ENCODE measurements around the gene AP2A1.

AP2A1 gene

DNA sequence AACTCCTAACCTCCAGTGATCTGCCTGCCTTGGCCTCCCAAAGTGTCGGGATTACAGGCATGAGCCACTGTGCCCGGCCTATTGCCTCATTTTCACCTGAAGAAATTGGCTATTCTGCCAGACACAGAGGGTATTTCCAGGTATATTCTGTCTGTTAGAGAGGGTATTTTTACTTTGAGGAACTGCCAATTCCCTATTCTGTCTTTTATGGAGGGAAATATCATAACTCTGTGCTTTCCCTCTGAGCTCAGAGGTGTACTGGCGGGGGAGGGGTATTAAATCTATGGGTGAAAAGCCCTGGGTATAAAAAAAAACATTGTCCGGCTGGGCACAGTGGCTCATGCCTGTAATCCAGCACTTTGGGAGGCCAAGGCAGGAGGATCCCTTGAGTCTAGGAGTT lies 28.5 kb upstream of the AP2A1 start:
- TF ChIP-seq RAD21 (IDR thresholded peaks at IDR 0.05; ENCODE audit: low read depth) (no peak), TEAD4 (IDR thresholded peaks at IDR 0.05) (no peak), CEBPB (IDR thresholded peaks at IDR 0.05) (no peak), CREB1 (IDR thresholded peaks at IDR 0.05; ENCODE audit: low read depth) (no peak), TAF1 (IDR thresholded peaks at IDR 0.05; ENCODE audit: low read depth) (no peak), NFIC (IDR thresholded peaks at IDR 0.05) (no peak), EGR1 (IDR thresholded peaks at IDR 0.05) (no peak), EP300 (IDR thresholded peaks at IDR 0.05; ENCODE audit: borderline replicate concordance) (no peak), TCF12 (IDR thresholded peaks at IDR 0.05; ENCODE audit: low read depth) (no peak), FOXM1 (IDR thresholded peaks at IDR 0.05; ENCODE audit: borderline replicate concordance, low read depth) (no peak), ZBTB7A (IDR thresholded peaks at IDR 0.05; ENCODE audit: low read depth) (no peak), YY1 (IDR thresholded peaks at IDR 0.05; ENCODE audit: low read depth) (no peak)
- TF ChIP-seq, protein P1, sequence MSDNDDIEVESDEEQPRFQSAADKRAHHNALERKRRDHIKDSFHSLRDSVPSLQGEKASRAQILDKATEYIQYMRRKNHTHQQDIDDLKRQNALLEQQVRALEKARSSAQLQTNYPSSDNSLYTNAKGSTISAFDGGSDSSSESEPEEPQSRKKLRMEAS (IDR thresholded peaks at IDR 0.05): no peak
- TF ChIP-seq, protein P2, sequence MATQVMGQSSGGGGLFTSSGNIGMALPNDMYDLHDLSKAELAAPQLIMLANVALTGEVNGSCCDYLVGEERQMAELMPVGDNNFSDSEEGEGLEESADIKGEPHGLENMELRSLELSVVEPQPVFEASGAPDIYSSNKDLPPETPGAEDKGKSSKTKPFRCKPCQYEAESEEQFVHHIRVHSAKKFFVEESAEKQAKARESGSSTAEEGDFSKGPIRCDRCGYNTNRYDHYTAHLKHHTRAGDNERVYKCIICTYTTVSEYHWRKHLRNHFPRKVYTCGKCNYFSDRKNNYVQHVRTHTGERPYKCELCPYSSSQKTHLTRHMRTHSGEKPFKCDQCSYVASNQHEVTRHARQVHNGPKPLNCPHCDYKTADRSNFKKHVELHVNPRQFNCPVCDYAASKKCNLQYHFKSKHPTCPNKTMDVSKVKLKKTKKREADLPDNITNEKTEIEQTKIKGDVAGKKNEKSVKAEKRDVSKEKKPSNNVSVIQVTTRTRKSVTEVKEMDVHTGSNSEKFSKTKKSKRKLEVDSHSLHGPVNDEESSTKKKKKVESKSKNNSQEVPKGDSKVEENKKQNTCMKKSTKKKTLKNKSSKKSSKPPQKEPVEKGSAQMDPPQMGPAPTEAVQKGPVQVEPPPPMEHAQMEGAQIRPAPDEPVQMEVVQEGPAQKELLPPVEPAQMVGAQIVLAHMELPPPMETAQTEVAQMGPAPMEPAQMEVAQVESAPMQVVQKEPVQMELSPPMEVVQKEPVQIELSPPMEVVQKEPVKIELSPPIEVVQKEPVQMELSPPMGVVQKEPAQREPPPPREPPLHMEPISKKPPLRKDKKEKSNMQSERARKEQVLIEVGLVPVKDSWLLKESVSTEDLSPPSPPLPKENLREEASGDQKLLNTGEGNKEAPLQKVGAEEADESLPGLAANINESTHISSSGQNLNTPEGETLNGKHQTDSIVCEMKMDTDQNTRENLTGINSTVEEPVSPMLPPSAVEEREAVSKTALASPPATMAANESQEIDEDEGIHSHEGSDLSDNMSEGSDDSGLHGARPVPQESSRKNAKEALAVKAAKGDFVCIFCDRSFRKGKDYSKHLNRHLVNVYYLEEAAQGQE (IDR thresholded peaks at IDR 0.05; ENCODE audit: low read depth): no peak
- TF ChIP-seq, protein P3, sequence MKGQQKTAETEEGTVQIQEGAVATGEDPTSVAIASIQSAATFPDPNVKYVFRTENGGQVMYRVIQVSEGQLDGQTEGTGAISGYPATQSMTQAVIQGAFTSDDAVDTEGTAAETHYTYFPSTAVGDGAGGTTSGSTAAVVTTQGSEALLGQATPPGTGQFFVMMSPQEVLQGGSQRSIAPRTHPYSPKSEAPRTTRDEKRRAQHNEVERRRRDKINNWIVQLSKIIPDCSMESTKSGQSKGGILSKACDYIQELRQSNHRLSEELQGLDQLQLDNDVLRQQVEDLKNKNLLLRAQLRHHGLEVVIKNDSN (IDR thresholded peaks at IDR 0.05): no peak

DNA sequence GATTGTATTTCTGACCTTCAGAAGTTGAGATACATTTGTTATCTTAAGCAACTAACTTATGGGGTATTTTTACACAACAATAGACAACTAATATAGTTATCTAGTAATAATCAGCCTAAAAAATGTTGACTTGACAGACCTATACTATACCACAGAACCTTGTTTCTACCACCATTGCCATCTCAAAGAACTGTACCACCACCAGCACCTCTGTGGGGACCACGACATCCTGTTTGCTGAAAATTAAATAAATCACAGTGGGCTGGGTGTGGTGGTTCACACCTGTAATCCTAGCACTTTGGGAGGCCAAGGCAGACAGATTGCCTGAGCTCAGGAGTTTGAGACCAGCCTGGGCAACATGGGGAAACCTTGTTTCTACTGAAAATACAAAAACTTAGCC lies 27.7 kb upstream of the AP2A1 start:
- TF ChIP-seq CEBPB (IDR thresholded peaks at IDR 0.05): no peak
- no peak for TF ChIP-seq NFIC (IDR thresholded peaks at IDR 0.05)
- TF ChIP-seq TCF12 (IDR thresholded peaks at IDR 0.05; ENCODE audit: low read depth): no peak
- no peak for TF ChIP-seq ZBTB7A (IDR thresholded peaks at IDR 0.05; ENCODE audit: low read depth)
- TF ChIP-seq, protein P1 (IDR thresholded peaks at IDR 0.05): no peak
- TF ChIP-seq, protein P2 (IDR thresholded peaks at IDR 0.05; ENCODE audit: low read depth): no peak
- no peak for TF ChIP-seq TAF1 (IDR thresholded peaks at IDR 0.05; ENCODE audit: low read depth)
- TF ChIP-seq EP300 (IDR thresholded peaks at IDR 0.05; ENCODE audit: borderline replicate concordance): no peak

DNA sequence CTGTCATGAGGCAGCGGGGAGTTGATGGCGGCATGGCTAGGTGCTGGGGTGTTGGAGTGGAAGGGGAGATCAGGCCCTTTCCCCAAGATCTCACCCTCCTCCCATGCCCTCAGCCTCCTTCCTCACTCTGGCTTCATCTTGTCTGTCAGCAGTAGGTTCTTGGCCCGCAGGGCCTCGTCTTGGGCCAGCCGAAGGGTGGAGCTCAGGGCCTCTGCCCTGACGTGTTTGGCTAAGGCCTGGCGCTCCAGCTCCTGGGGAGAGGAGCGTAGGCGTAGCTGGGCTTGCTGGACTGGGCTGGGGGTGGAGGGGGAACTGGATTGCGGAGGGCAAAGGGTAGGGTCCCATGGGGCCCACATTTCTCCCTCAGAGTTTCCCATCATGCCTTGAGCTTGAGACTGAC lies 26.9 kb upstream of the AP2A1 start:
- TF ChIP-seq NFIC (IDR thresholded peaks at IDR 0.05) (no peak), FOXM1 (IDR thresholded peaks at IDR 0.05; ENCODE audit: borderline replicate concordance, low read depth) (no peak), TEAD4 (IDR thresholded peaks at IDR 0.05) (no peak), YY1 (IDR thresholded peaks at IDR 0.05; ENCODE audit: low read depth) (no peak), CEBPB (IDR thresholded peaks at IDR 0.05) (no peak), TAF1 (IDR thresholded peaks at IDR 0.05; ENCODE audit: low read depth) (no peak)
- TF ChIP-seq, protein P1 (IDR thresholded peaks at IDR 0.05): no peak
- TF ChIP-seq, protein P3 (IDR thresholded peaks at IDR 0.05): no peak

DNA sequence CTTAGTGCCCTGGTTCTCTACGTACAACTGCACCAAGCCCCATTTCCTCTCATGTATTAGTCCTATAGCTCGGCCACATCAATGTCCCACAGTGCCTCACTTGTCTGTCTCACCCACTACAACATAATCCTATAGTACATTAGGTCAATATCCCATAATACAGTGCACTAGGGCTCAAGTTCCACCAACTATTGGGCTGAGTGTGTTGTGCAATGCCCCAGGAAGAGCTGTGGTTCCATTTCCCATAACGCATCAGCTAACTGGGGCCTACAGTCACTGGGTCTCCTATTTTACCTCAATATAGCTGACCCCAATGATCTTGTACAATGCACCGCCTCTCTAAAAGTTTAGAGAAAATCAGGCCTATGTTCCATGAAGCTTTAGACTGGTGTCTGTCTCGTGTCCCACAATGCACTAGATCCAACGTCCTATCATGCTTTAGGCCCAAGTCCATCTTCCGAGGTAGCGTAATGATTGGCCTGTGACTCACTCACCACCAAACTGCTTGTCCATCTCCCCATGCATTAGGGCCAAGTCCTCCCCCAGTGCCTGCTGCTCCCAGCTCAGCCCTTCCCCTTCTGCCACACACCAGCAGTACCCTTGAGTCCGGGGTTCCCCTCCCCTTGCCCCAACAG lies 25.5 kb upstream of the AP2A1 start:
- TF ChIP-seq CREB1 (IDR thresholded peaks at IDR 0.05; ENCODE audit: low read depth) (no peak), CEBPB (IDR thresholded peaks at IDR 0.05) (peak; percentile 50)

DNA sequence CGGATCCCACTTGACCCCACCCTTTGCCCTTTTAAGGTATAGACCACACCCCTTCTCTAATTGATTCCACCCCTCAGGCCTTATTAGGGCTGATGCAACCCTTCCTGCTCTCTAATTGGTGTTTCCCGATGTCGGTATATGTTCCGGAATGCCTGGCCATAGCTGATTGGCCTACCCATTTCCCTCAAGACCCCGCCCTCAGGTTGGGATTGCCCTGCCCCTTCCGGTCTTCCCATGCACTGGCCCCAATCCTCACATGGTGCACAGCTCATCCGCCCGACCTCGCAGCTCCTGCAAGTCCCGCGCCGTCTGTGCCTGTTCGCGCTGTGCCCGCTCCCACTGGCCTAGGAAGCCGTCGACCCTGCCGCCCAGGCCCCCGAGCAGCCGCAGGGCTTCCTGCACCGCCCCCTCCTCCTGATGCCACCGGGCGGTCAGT lies 21.8 kb upstream of the AP2A1 start:
- TF ChIP-seq EGR1 (IDR thresholded peaks at IDR 0.05) (no peak), CEBPB (IDR thresholded peaks at IDR 0.05) (no peak), ZBTB7A (IDR thresholded peaks at IDR 0.05; ENCODE audit: low read depth) (no peak), TAF1 (IDR thresholded peaks at IDR 0.05; ENCODE audit: low read depth) (no peak), FOXM1 (IDR thresholded peaks at IDR 0.05; ENCODE audit: borderline replicate concordance, low read depth) (no peak), YY1 (IDR thresholded peaks at IDR 0.05; ENCODE audit: low read depth) (no peak), TEAD4 (IDR thresholded peaks at IDR 0.05) (no peak), CREB1 (IDR thresholded peaks at IDR 0.05; ENCODE audit: low read depth) (no peak), EP300 (IDR thresholded peaks at IDR 0.05; ENCODE audit: borderline replicate concordance) (no peak), TCF12 (IDR thresholded peaks at IDR 0.05; ENCODE audit: low read depth) (no peak), NFIC (IDR thresholded peaks at IDR 0.05) (no peak)
- TF ChIP-seq, protein P3 (IDR thresholded peaks at IDR 0.05): no peak
- TF ChIP-seq, protein P2 (IDR thresholded peaks at IDR 0.05; ENCODE audit: low read depth): no peak

Data from Ishikawa (cell line).